Liver (tissue), 9 donors: ENCODE results near the gene SEPTIN7. TPM values are rescaled to one million over a fixed set of nuclear protein-coding genes. Genes with fewer than 3 reads are reported as not detected.

ENCODE experiments used
- DNase-seq: peaks from one replicate; pipeline ENCODE4 v3.0.0-alpha.2; 2017; ENCODE audit warnings: low spot score
- H3K27ac ChIP-seq, 2 donors: one replicate each; pipeline ENCODE4 v1.7.0; 2013; ENCODE audit warnings: inconsistent platforms in 2 of 2, low read length in 2 of 2, control low read depth in 1 of 2, low read depth in 1 of 2, mild to moderate bottlenecking in 1 of 2
- H3K27me3 ChIP-seq, 4 donors: one replicate each; pipeline versions ENCODE4 v1.6.1 to v1.7.0; 2013; ENCODE audit warnings: low read length in 3 of 4, inconsistent platforms in 1 of 4, mild to moderate bottlenecking in 1 of 4, moderate library complexity in 1 of 4; ENCODE audit not compliant: control insufficient read depth in 4 of 4, insufficient read depth in 4 of 4
- H3K36me3 ChIP-seq, 4 donors: one replicate each; pipeline versions ENCODE4 v1.6.1 to v1.7.0; 2013; ENCODE audit warnings: low read length in 3 of 4, mild to moderate bottlenecking in 3 of 4, low read depth in 1 of 4, moderate library complexity in 1 of 4; ENCODE audit not compliant: control insufficient read depth in 4 of 4, insufficient read depth in 3 of 4
- H3K4me1 ChIP-seq, 4 donors: one replicate each; pipeline versions ENCODE4 v1.6.1 to v1.7.0; 2013; ENCODE audit warnings: low read length in 3 of 4, mild to moderate bottlenecking in 3 of 4, moderate library complexity in 1 of 4; ENCODE audit not compliant: control insufficient read depth in 4 of 4, insufficient read depth in 4 of 4
- H3K4me3 ChIP-seq, 3 donors: one replicate each; pipeline versions ENCODE4 v1.6.1 to v1.7.0; 2013; ENCODE audit warnings: low read length in 3 of 3, control low read depth in 1 of 3, low read depth in 1 of 3, mild to moderate bottlenecking in 1 of 3
- H3K9ac ChIP-seq, 2 donors: one replicate each; pipeline ENCODE4 v1.7.0; 2013; ENCODE audit warnings: low read length in 2 of 2, mild to moderate bottlenecking in 2 of 2, moderate library complexity in 2 of 2, control low read depth in 1 of 2, low read depth in 1 of 2
- H3K9me3 ChIP-seq, 4 donors: one replicate each; pipeline versions ENCODE4 v1.6.1 to v1.7.0; 2013; ENCODE audit warnings: low read length in 3 of 4; ENCODE audit not compliant: control insufficient read depth in 4 of 4
- EGR1 ChIP-seq, 2 donors: IDR thresholded peaks; 2 replicates each; pipeline ENCODE4 v1.6.1; 2016 to 2018; ENCODE audit warnings: antibody characterized with exemption in 2 of 2, low read depth in 2 of 2
- HNF4G ChIP-seq: IDR thresholded peaks from 2 replicates; pipeline ENCODE4 v1.6.1; 2016; ENCODE audit warnings: antibody characterized with exemption
- NR2F2 ChIP-seq: IDR thresholded peaks from 2 replicates; pipeline ENCODE4 v1.6.1; 2016; ENCODE audit warnings: antibody characterized with exemption
- RAD21 ChIP-seq, 2 donors: IDR thresholded peaks; 2 replicates each; pipeline ENCODE4 v1.6.1; 2016; ENCODE audit warnings: antibody characterized with exemption in 2 of 2, mild to moderate bottlenecking in 2 of 2
- SP1 ChIP-seq: IDR thresholded peaks from 2 replicates; pipeline ENCODE4 v1.6.1; 2018; ENCODE audit warnings: antibody characterized with exemption, mild to moderate bottlenecking
- TAF1 ChIP-seq: conservative IDR thresholded peaks from 2 replicates; pipeline ENCODE4 v1.6.1; 2016; ENCODE audit warnings: antibody characterized with exemption, mild to moderate bottlenecking
- YY1 ChIP-seq: IDR thresholded peaks from 2 replicates; pipeline ENCODE4 v1.6.1; 2016; ENCODE audit warnings: antibody characterized with exemption, mild to moderate bottlenecking
- WGBS: extraction: QIAGEN DNeasy Blood & Tissue Kit; methylation state at CpG from one replicate; pipeline ENCODE4 v1.1.7; 2013; 5-methylcytosine and 5-hydroxymethylcytosine counted together
- polyA plus RNA-seq, 2 donors: library from polyadenylated mRNA; stranded (reverse) in 1 of 2; unstranded in 1 of 2; fragments of 200-250 nt in 1 of 2; fragments of >200 nt in 1 of 2; fragmentation: Nextera tagmentation in 1 of 2; extraction: Ambion mirVana in 1 of 2; gene quantifications; one replicate each; pipeline versions ENCODE4 v1.2.1 to v1.2.3, GENCODE V29; 2013 to 2015
- total RNA-seq, 2 donors: library from RNA; depleted of rRNA; stranded (reverse); fragments of >200 nt; gene quantifications; one replicate each; pipeline ENCODE4 v1.2.3, GENCODE V29; 2014
- TF ChIP-seq, protein P1 (sequence below): fragments of 150-350 bp; IDR thresholded peaks from 2 replicates; pipeline ENCODE4 v1.5.1; 2017; ENCODE audit warnings: improper control_type of control experiment, low read depth, low read length; ENCODE audit not compliant: missing input control
- TF ChIP-seq, protein P2 (sequence below): IDR thresholded peaks from 2 replicates; pipeline ENCODE4 v1.6.1; 2016; ENCODE audit warnings: antibody characterized with exemption
- TF ChIP-seq, protein P3 (sequence below): IDR thresholded peaks from 2 replicates; pipeline ENCODE4 v1.6.1; 2016; ENCODE audit warnings: antibody characterized with exemption
- TF ChIP-seq, protein P4 (sequence below): IDR thresholded peaks from 2 replicates; pipeline ENCODE4 v1.6.1; 2016; ENCODE audit warnings: antibody characterized with exemption, mild to moderate bottlenecking
- donor health status: healthy.
- donor health status: healthy.
- donor health status: healthy.
- donor health status: healthy.
- donor health status: healthy.

The SEPTIN7 gene
- total and polyA plus RNA-seq, 4 donors: 48.3 to 86.1 (median 55.8) TPM

- under 1% methylated on average over 70 of the region's 70 CpGs for WGBS
- Histone ChIP-seq H3K27me3 (no peaks in the 10 kb centered on the region), H3K4me1 (peaks cover 1 to 21% (median 9%) of the 10 kb centered on the region in 4 donors), H3K9me3 (no peaks in the 10 kb centered on the region), H3K27ac (peak overlapping the region; percentile 94), H3K4me3 (peak overlapping the region; percentile 88 to 94 (median 93)), H3K9ac (peak overlapping the region; percentile 59 to 81), H3K36me3 (no peaks in the 10 kb centered on the region)
- TF ChIP-seq, protein P1, sequence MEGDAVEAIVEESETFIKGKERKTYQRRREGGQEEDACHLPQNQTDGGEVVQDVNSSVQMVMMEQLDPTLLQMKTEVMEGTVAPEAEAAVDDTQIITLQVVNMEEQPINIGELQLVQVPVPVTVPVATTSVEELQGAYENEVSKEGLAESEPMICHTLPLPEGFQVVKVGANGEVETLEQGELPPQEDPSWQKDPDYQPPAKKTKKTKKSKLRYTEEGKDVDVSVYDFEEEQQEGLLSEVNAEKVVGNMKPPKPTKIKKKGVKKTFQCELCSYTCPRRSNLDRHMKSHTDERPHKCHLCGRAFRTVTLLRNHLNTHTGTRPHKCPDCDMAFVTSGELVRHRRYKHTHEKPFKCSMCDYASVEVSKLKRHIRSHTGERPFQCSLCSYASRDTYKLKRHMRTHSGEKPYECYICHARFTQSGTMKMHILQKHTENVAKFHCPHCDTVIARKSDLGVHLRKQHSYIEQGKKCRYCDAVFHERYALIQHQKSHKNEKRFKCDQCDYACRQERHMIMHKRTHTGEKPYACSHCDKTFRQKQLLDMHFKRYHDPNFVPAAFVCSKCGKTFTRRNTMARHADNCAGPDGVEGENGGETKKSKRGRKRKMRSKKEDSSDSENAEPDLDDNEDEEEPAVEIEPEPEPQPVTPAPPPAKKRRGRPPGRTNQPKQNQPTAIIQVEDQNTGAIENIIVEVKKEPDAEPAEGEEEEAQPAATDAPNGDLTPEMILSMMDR: peak; percentile 25
- no peak for TF ChIP-seq NR2F2
- TF ChIP-seq, protein P2, sequence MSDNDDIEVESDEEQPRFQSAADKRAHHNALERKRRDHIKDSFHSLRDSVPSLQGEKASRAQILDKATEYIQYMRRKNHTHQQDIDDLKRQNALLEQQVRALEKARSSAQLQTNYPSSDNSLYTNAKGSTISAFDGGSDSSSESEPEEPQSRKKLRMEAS: no peak
- peak; percentile 48 for TF ChIP-seq YY1
- TF ChIP-seq RAD21 (IDR thresholded peaks at IDR 0.05): peak; percentile 55 to 71
- TF ChIP-seq, protein P3, sequence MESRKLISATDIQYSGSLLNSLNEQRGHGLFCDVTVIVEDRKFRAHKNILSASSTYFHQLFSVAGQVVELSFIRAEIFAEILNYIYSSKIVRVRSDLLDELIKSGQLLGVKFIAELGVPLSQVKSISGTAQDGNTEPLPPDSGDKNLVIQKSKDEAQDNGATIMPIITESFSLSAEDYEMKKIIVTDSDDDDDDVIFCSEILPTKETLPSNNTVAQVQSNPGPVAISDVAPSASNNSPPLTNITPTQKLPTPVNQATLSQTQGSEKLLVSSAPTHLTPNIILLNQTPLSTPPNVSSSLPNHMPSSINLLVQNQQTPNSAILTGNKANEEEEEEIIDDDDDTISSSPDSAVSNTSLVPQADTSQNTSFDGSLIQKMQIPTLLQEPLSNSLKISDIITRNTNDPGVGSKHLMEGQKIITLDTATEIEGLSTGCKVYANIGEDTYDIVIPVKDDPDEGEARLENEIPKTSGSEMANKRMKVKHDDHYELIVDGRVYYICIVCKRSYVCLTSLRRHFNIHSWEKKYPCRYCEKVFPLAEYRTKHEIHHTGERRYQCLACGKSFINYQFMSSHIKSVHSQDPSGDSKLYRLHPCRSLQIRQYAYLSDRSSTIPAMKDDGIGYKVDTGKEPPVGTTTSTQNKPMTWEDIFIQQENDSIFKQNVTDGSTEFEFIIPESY: no peak
- peak; percentile 78 for DNase-seq
These were observed 690 bp downstream of the SEPTIN7 start for GRCh38 chr7:35801392-35802101.

- H3K27me3 ChIP-seq: no peaks in the 10 kb centered on the region
- H3K4me1 ChIP-seq: peaks cover 3 to 21% (median 11%) of the 10 kb centered on the region in 4 donors
- H3K36me3 ChIP-seq: no peaks in the 10 kb centered on the region
- H3K9me3 ChIP-seq: no peaks in the 10 kb centered on the region
- peak overlapping the region; percentile 88 to 94 (median 93) for H3K4me3 ChIP-seq
- peak overlapping the region; percentile 94 for H3K27ac ChIP-seq
- TF ChIP-seq, protein P2: no peak
- TF ChIP-seq EGR1 (IDR thresholded peaks at IDR 0.05; ENCODE audit: low read depth in 2 of 2) (no peak), HNF4G (no peak), TAF1 (no peak), YY1 (no peak), SP1 (no peak)
- TF ChIP-seq, protein P4, sequence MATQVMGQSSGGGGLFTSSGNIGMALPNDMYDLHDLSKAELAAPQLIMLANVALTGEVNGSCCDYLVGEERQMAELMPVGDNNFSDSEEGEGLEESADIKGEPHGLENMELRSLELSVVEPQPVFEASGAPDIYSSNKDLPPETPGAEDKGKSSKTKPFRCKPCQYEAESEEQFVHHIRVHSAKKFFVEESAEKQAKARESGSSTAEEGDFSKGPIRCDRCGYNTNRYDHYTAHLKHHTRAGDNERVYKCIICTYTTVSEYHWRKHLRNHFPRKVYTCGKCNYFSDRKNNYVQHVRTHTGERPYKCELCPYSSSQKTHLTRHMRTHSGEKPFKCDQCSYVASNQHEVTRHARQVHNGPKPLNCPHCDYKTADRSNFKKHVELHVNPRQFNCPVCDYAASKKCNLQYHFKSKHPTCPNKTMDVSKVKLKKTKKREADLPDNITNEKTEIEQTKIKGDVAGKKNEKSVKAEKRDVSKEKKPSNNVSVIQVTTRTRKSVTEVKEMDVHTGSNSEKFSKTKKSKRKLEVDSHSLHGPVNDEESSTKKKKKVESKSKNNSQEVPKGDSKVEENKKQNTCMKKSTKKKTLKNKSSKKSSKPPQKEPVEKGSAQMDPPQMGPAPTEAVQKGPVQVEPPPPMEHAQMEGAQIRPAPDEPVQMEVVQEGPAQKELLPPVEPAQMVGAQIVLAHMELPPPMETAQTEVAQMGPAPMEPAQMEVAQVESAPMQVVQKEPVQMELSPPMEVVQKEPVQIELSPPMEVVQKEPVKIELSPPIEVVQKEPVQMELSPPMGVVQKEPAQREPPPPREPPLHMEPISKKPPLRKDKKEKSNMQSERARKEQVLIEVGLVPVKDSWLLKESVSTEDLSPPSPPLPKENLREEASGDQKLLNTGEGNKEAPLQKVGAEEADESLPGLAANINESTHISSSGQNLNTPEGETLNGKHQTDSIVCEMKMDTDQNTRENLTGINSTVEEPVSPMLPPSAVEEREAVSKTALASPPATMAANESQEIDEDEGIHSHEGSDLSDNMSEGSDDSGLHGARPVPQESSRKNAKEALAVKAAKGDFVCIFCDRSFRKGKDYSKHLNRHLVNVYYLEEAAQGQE: no peak
- H3K9ac ChIP-seq: peak overlapping the region; percentile 59 to 81
- whole genome bisulfite sequencing: 2% methylated on average over 4 of the region's 4 CpGs
- DNase-seq: no peak
These were observed 1.2 kb downstream of the SEPTIN7 start for GRCh38 chr7:35802102-35802466.
